Raji (cell line): ENCODE measurements around the gene ABCC5.

Source experiments
- POLR2A ChIP-seq: IDR thresholded peaks from 2 replicates; pipeline ENCODE4 v1.6.1; 2011; ENCODE audit warnings: low read depth, low read length, control low read depth; ENCODE audit not compliant: insufficient read depth

The ABCC5 gene

DNA sequence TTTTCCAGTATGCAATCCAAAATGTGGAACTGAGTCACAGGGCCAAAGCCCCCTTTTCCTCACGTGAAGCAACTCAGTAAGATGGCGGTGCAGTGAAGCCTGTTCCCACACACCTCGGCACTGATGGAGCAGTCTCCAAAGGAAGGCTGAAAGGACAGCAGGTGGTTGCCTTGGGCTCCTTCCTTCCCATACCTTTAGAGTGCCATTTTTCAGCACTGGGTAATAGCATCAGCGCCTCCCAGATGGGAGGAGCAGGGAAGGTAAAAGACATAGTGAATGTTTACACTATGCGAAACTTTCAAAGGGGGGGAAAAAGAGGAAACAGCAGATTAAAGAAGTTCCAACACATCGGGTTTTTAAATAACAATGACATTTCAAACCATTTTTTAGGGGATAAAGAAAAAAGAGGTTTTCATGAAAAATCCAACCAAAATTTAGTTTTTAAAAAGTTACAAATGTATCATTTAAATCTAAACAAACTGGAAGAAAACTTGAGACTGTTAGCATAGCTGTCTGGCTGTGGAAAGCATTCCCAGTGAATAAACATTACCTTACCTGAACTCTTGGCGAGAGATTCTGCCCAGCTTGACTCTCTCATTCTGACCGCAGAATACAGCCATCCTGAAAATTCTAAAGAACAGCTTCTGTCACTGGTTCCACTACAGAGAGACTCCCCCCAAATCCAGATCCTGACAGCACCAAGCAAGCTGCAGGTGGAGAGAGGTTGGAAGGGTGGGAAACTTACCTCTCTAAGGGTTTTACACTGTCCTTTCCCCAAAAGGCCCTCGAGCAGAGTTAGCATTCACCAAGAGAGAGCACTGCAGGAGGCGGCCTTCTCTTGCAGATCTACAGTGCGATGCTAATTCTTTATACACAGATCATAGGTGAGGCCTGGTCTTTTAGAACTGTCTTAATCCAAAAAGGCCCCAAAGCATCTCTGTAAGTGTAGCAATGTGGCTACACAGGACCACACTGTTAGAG is 32.6 kb downstream of the ABCC5 start:
- TF ChIP-seq POLR2A = no peak

DNA sequence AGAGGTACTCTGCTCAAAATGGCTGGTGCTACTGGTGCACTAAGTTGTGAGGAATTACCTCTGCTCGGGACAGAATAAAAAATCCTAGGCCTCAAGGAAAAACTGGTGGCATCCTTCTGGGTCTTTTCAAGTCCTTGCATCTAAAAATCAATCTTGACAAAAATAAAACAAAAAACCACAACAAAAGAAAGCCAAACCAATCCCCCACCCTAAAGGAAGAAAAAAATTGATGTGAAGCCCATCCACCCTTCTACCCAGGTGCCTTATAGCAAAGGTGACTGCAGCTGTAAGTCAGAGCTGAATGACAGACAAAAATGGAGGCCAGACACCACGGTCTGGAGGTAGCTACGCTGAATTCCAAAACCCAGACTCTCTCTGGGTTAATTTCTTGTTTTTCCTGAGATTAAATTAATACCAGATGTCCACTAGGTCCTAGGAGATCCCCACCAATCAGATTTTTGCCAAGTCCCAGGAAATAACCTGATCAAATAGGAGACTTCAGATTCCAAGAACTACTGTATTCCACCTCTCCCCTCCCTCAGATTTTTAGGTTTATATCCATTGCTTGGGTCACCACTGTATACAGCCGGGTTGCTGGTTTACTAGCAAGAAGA is 33.5 kb downstream of the ABCC5 start:
- TF ChIP-seq POLR2A = no peak

GRCh38 chr3:183981990-183982644 is 35.6 kb downstream of the ABCC5 start:
- TF ChIP-seq POLR2A = no peak

- no peak for TF ChIP-seq POLR2A
Measured at GRCh38 chr3:183980403-183980802, 37.3 kb downstream of the ABCC5 start.

- no peak for TF ChIP-seq POLR2A
Measured at GRCh38 chr3:183975981-183976662, 41.6 kb downstream of the ABCC5 start.

DNA sequence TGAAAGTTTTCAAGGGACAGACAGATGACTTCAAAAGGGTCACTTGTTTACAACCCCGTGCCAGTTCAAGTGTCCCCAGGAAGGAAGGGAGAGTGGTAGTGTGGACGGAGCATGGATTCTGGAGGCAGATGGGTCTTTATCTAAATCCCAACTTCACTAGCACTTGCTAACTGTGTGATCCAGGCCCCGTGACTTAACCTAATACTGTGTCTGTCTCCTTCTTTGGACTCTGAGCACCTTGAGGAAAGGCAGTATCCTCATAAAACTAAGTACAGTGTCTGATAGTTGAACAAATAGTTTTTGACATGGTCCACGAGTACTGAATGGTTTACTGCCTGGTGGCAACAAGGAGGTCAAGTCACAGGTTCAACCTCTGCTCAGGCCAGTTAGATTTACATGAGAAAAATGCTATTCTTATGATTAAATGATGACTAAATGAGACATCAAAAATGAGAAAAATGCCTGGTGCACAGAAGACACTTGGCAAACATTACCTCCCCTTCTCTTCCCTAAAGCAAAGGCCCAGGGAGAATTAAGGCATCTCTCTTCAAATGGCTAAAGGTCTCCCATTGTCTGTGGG is 48.9 kb downstream of the ABCC5 start:
- TF ChIP-seq POLR2A = no peak

GRCh38 chr3:183967693-183968092 is 50.0 kb downstream of the ABCC5 start:
- TF ChIP-seq POLR2A = no peak

- TF ChIP-seq POLR2A = no peak
Measured at GRCh38 chr3:183966361-183966791, 51.3 kb downstream of the ABCC5 start.

- no peak for TF ChIP-seq POLR2A
Measured at GRCh38 chr3:183962807-183963206, 54.9 kb downstream of the ABCC5 start.

GRCh38 chr3:183959214-183959613 is 58.5 kb downstream of the ABCC5 start:
- no peak for TF ChIP-seq POLR2A

DNA sequence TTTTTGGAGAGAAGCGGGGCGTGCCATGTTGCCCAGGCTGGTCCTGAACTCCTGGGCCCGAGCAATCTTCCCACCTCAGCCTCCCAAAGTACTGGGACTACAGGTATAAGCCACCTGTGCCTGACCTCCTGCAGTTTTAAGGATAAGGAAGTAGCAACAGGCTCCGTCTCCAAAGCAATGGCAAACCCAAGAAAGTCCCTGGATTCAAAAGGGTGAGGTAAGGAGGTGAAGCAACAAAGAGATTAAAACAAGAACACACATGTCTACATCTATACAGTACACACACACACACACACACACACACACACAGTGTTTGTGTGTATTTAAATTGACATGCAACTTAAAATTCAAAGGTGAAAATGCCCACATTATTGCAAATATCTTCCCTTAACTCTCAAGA is 58.9 kb downstream of the ABCC5 start:
- TF ChIP-seq POLR2A = no peak

DNA sequence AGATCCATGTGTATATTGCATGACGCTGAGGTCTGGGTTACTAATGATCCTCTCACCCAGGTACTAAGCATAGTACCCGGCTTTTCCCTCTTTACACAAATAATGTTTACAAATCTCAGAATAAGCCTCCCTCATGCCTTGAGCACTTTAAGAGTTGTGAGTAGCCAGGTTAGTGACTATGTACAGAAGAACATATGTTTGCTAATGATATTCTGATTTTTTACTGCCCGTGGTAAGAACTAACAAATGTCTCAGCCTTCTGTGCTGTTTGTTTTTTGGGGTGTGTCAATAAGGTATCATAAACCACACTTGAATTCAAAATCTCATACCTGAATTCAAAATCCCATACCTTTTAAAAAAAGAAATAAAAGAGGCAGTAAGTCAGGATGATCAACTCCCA is 59.5 kb downstream of the ABCC5 start:
- TF ChIP-seq POLR2A = no peak

- TF ChIP-seq POLR2A = no peak
Measured at GRCh38 chr3:183954875-183955274, 62.8 kb downstream of the ABCC5 start.

DNA sequence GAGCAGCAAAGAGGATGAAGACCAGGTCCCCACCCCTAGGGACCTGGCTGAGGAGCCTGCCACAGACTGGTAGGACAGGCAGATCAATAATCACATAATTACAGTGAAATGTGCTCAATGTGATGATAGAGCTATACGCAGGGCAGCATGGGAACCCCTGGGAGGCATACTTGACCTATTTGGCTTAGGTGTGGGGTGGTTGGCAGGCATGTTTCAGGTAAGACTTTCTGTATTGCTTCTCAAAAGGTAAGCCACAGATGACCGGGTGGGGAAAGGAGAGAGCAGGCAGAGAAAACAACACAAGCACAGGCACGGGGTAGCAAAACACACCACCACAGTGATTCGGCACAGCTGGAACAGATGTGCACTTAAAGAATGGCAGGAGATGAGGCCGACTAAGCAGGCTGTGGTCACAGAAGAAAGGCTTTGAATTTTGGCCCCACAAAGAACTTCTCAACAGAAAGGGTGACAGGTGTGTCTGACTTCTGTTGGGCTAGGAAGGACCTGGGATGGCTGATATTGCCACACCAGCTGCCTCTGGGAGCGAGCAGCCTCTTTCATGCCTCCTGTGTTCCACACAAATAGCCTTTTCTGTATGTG is 64.1 kb downstream of the ABCC5 start:
- no peak for TF ChIP-seq POLR2A
